EH (cell line): ENCODE results near the gene PKN2.
A peak's percentile ranks its signal among the peaks of the same experiment; 100 is the strongest.

ENCODE experiments used
- DNase-seq: peaks from one replicate; pipeline ENCODE4 v3.0.0-alpha.2; 2015; ENCODE audit warnings: low read depth

PKN2 gene

GRCh38 chr1:88683541-88684481 lies at the start of gene PKN2:
Gene PKN2 (plus strand): TSS chr1:88684273. CDS start chr1:88684581, 308 bp downstream.
- peak; percentile 99 for DNase-seq

GRCh38 chr1:88634538-88634937 lies 49.5 kb upstream of the PKN2 start:
- no peak for DNase-seq

GRCh38 chr1:88640060-88640459 lies 44.0 kb upstream of the PKN2 start:
- no peak for DNase-seq

GRCh38 chr1:88645886-88646285 lies 38.2 kb upstream of the PKN2 start:
- no peak for DNase-seq

GRCh38 chr1:88646476-88647248 lies 37.4 kb upstream of the PKN2 start:
- no peak for DNase-seq

GRCh38 chr1:88647249-88647645 lies 36.8 kb upstream of the PKN2 start:
- no peak for DNase-seq

- no peak for DNase-seq
These were observed 36.2 kb upstream of the PKN2 start for GRCh38 chr1:88647749-88648415.

- no peak for DNase-seq
These were observed 35.4 kb upstream of the PKN2 start for GRCh38 chr1:88648706-88649105.

- DNase-seq: no peak
These were observed 34.1 kb upstream of the PKN2 start for GRCh38 chr1:88649932-88650331.

- no peak for DNase-seq
These were observed 33.2 kb upstream of the PKN2 start for GRCh38 chr1:88650676-88651418.

GRCh38 chr1:88655140-88655539 lies 28.9 kb upstream of the PKN2 start:
- no peak for DNase-seq

- DNase-seq: peak; percentile 36
These were observed 28.3 kb upstream of the PKN2 start for GRCh38 chr1:88655685-88656299.

GRCh38 chr1:88658419-88658818 lies 25.7 kb upstream of the PKN2 start:
- DNase-seq: no peak

- DNase-seq: no peak
These were observed 24.5 kb upstream of the PKN2 start for GRCh38 chr1:88659552-88659951.

- DNase-seq: no peak
These were observed 22.9 kb upstream of the PKN2 start for GRCh38 chr1:88661188-88661587.

GRCh38 chr1:88661951-88662699 lies 21.9 kb upstream of the PKN2 start:
- DNase-seq: no peak

- DNase-seq: no peak
These were observed 21.4 kb upstream of the PKN2 start for GRCh38 chr1:88662723-88663122.

- DNase-seq: no peak
These were observed 15.7 kb upstream of the PKN2 start for GRCh38 chr1:88668405-88668804.

- DNase-seq: no peak
These were observed 13.6 kb upstream of the PKN2 start for GRCh38 chr1:88670462-88670861.

GRCh38 chr1:88673446-88673845 lies 10.6 kb upstream of the PKN2 start:
- no peak for DNase-seq

- DNase-seq: peak; percentile 48
These were observed 5.7 kb upstream of the PKN2 start for GRCh38 chr1:88678405-88678804.
